HG03060 (cell line): ENCODE data around the gene CNGA2.

Experiments used
- ATAC-seq: cut with Tn5 transposase; IDR thresholded peaks from one replicate; pipeline ENCODE4 v1.9.1; 2021; ENCODE audit warnings: low read depth, moderate number of reproducible peaks; ENCODE audit not compliant: unreplicated experiment

The CNGA2 gene

DNA sequence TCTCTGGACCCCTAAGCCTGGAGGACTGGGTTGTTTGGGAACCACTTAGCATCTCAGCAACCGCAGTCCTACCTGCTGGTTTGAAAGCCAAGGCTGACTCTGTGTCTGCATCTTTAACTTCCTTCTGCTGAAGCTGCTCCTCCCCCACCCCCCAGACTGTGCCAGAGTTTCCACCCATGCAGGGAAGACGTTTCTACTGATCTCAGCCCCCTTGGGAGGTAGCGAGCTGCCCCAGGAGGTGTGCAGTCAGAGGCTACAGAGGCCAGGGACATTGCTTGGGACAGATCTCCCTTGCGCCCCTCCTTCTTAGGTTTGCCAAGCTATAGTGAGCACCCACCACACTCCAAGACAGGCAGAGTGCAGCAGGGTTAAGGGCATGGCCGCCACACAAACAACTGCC, 23.4 kb upstream of the CNGA2 start:
- ATAC-seq: no peak

DNA sequence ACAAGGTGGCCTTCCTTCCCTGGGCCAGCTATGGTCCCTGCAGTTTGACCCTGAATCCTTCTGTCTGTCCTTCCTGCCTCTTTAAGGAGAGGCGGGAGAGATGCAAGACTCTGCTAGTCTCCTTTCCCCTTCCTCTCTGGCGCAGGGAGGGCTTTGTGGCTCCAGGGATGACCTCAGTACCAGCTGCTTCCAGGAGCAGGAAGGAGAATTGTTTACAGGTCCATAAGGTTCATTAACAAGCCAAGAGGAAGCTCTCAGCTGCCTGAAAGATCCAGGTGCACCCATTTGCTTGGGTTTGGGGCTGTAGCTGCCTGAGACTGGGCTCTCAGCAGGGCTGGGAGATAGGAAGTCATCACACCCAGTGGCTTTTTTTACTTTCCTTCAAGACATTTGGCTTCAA, 22.8 kb upstream of the CNGA2 start:
- no peak for ATAC-seq

DNA sequence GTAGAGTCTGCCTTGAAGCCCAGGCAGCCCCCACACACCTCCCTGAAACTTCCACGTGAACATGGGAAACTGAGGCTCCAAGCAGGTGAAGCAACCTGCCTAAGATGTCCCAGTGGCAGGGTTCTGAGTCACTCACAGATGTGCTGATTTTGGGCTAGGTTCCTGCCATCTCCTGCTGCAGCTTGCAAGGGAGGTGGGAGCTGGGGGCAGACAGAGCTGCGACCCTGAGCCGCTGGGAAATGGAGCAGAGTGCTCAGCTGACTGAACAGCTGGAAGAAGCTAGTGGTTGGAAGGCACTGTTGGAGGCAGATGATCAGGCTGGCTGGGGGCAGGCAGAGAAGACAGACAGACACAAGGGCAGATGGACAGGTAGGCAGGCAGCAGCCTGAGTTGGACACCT, 22.3 kb upstream of the CNGA2 start:
- no peak for ATAC-seq

DNA sequence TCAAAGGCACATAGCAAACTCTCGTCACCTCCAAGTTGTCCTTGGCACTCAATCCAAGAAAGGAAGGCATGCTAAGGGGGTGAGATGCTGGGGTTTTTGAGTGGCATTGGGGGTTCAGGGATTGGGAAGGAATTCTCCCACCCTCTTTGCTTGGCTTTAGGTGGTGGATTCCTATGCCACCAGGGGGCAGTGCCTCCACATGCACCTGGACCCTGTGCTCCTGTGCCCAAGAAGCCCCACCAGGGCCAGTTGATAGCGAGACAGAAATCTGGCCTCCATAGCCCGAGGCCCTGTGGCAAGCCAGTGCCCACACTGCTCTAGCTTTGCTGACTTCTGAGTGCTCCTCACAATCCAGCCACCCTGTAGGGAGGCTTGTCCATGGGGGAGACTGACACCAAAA, 20.7 kb upstream of the CNGA2 start:
- no peak for ATAC-seq

DNA sequence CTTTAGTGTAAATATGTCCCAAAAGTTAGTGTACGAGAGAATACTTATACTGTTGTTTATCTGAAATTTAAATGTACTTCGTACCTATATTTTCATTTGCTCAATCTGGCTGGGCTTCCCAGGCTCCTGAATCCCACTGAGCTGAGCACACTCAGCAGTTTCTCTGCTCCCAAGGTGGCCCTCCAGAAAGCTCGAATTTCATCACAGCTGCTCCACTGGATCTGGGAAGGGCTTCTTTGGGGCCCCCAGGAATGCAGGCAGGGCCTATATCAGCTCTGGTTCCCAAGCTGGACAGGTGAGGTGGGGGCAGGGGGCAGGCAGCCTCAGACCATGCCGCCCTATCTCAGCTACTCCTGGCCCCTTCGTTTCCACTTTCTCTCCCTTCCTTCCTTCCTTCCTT, 20.2 kb upstream of the CNGA2 start:
- no peak for ATAC-seq

DNA sequence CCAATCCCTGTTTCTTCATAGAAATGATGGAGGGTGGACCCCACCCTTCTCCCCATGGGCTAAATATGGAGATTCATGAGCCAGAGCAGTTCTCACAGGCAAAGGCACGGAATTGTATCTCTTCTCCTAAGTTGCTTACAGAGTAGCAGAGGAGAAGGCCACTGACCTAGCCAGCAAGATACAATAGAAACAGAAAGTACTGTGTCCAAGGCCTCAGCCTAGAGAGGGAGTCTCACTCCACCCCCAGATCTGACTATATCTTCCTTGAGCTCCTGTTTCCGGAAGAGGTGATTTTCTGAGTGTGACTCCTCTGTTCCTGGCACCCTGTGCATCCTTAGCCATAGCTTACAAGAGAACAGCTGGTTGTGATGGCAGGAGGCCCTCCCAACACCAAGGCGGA, 18.8 kb upstream of the CNGA2 start, which contains the start of gene FATE1:
FATE1 (plus strand) TSS at position 284 of the 400 bp plus-strand sequence; CDS start at position 369, 85 bp downstream.
- ATAC-seq: no peak

DNA sequence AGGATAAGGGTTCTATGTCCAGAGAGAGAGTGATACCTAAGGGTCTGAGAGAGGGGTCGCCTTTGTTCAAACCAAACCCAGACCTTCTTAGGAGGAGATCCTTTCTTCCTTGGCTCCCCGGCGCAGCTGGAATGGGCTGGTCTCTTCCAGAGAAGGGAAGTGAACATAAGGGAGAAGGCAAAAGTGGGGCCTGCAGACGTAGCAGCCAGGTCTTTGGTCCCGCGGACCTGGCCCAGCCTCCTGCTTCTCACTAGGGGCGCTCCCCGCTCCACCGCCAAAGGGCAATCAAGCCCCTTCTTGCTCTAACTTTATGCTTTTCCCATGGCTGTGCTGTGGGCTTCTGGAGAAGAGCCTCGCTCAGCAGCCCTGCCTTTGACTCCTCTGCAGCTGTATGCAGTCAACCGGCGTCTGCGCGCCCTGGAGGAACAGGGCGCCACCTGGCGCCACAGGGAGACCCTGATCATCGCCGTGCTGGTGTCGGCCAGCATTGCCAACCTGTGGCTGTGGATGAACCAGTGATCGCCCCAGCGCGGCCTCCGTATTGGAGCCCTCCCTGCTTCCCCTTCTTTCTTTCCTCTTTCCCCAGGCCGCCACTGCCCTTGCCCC, 12.2 kb upstream of the CNGA2 start:
- ATAC-seq: no peak

DNA sequence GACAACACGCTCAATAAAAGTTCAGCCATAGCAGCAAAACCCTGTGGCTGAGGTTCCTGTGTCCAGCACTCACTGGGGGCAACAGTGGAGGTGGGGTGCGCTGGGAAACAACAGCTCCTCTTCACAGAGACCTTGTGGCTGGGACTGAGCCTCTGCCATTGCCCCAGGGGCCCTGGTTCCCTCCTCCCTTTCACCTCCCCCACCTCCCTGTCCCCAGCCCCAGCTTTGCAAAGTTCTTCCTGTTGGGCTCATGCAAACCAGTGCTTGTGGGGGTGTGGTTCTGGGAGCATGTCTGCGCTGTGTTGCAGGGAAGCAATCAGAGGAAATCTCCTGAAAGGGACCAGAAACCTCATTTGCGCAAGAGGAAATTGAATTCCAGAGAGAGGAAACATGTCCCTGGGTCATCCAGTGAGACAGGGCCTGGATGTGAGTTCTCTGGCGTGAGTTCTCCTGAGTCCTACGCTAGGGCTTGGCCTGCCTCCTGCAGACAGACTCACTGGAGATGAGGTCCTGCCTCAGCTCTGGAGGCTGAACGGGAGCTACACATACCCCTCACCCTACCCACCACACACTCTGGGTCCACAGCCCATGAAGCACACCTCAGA, 11.3 kb upstream of the CNGA2 start:
- no peak for ATAC-seq

DNA sequence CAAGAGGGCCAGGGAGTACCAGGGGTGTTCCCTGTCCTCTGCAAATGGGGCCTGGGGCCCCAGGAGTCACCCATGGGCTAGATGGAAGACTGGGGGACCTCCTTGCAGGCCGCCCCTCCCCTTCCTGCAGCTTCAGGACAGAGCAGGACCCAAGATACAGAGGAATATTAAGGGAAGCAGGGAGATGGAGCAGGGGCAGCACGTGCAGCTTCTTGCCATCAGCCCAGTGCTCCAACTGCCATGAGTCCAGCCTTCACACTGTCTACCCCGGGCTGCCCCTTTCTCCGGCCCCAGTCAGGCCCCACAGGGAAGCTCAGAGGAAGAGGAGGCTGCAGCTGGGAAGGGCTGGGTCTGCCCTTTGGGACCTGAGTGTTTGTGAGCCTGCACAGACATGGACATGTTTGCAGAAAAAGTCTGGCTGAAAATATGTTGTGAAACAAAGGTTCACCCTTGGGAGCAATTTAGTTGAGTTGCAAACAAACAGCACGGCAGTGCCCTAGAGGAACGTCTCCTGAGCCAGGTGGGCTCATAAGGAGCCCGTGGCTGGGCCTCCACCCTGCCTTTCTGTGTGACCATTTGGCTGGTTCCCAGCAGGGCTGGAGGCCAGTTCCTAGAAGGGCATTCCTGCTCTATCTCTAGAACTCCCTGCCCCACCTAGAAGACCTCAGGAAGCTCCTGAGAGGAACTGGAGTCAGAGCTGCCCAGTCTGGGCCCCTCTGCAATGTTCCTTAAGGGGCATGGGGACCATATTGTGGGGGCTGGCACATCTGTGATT, 9.8 kb upstream of the CNGA2 start:
- ATAC-seq: no peak

DNA sequence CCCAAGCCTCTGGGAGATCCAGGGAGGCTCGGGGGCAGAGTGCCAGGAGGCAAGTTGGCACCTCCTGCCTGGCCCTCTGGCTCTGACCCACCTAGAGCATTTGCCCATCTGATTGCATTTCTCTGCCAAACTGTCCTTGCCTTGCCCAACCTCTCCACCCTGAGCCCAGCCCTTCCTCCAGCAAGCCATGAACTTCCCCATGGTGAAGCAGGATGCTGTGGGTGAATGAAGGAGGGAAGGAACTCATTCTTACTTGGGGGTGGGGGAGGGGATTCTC, 9.3 kb upstream of the CNGA2 start:
- no peak for ATAC-seq

DNA sequence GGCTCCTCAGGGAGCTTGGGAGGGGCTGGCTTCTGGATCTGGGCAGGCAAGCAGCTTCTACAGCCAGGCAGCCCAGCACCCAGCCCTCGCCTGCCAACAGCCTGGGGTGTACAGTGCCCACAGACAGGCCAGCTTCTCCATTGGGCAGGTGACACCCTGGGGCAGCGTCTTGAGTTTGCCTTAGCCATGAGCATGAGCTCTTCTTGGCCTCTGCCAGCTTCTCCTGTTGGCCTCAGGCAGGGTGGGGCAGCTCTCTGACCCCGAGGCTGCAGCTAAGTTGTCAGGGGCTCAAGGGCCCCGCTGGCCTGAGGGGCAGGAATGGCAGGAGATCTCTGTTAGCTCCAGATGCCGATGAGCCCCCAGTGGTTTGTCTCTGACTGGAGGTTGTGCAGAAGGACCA, 7.8 kb upstream of the CNGA2 start:
- no peak for ATAC-seq

DNA sequence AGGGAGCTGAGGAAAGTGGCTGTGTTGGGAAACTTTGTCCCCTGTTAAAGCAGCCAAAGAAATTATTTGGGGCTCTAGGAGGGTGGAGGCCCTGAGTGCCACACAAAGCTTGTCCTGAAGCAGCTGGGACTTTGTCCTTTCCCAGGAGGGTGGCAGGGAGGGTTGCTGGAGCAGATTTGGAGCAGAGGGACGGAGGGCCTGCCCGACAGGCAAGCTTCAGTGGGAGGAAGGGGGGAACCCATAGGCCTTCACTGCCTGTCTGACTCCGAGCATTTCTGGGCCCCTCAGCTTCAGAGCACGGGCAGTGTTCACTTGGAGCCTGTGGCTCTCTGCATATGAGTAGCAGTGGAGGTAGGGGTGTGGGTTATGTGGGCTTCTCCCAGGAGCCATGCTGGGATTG, 7.2 kb upstream of the CNGA2 start:
- ATAC-seq: no peak

DNA sequence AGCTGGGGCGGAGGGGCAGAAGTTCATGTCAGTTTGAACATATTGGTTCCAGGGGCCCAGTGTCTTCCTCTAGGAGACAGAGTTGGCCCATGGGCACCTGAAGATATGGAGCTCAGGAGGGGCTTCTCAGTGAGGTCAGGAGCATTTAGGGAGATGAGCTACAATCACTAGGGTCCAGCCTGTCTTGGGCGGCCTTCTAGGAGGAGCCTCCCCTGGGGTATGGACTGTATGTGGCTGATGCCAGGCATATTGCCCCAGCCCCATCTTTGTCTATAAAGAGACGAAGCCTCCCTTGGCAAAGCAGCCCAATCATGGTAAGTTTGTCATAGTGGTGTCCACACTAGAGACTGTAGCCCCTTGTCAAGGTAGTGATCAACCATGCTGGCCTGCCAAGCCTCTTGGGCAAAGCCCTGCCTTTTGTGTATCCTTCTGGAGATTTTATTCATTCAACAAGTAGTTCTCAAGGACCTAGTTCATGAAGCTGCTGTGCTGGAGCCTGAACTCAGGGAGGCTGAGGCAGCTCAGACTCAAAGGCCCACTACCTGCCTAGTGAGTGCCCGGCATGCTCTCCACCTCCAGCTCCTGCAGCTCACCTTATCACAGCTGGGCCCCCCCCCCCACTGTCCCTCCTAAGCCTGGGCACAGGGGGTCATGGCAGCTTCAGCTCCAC, 5.4 kb upstream of the CNGA2 start:
- no peak for ATAC-seq

DNA sequence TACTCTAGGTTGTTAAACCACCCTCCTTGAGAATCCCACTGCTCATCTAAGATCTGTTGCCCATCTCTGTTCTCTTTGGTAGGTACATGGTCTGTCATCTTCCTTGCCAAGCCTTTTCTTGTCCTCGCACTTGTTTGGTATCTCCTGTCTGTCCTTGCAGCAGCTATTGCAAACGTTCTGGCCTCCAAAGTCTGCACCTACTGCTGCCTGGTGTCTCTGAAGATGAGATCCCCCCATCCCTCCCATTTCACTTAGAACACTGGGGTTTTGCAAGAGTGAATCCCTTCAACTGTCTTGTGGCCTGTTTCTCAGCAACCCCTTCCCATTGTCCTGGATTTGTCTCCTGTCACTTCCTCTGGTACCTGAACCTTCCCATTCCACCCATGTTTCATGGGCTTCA, 673 bp downstream of the CNGA2 start:
- no peak for ATAC-seq

DNA sequence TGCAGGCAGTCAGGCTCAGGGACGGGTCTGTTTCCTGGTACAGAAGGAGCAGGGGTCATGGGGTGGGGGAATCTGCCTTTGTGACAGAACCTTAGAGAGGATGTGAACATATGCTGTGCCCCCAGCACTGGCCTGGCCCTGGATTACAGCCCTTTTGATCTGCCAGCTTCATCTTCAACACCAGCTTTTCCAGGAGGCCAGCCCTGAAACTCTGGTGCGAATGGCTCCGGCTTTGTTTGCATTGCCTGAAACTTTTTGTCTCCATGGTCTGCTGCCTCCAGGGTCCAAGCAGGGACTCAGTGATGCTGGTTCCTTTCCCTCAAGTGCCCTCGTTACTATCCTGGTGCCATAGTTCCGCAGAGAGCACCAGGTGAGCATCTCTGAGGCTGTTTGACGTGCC, 2.1 kb downstream of the CNGA2 start:
- no peak for ATAC-seq

DNA sequence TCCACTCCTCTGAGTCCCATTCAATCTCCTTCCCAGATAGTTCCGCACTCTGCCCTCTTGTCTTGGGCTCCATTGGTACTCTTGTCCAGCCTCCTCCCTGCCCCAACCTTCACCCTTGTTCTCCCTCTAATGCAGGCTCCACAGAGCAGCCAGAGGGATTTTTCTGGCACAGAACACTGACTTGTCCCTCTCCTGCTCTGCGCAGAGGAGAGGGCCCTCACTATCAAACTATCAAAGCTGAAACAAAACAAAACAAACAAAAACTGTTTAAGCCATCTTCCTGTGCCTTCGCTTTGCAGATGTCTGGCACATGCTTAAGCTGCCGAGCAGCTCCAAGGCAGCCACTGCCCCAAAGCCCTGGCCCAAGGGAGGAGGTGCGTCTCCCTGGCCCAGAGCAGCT, 2.9 kb downstream of the CNGA2 start:
- no peak for ATAC-seq

DNA sequence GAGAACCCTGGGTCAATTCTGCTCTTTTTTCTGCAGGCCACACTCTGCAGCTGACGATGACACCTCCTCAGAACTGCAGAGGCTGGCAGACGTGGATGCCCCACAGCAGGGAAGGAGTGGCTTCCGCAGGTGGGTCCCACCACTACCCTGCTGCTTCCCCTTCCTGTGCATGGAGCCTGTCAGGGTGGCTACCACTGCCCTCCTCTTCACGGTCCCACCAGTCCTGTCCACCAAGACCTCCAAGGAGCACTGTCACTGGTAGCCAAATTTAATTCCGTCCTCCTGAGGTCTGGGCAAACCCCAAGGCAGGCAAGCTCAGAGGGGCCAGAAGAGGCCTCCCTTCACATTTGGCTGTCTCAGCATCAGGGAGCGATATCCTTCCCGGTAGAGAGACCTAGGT, 4.2 kb downstream of the CNGA2 start:
- ATAC-seq: no peak

DNA sequence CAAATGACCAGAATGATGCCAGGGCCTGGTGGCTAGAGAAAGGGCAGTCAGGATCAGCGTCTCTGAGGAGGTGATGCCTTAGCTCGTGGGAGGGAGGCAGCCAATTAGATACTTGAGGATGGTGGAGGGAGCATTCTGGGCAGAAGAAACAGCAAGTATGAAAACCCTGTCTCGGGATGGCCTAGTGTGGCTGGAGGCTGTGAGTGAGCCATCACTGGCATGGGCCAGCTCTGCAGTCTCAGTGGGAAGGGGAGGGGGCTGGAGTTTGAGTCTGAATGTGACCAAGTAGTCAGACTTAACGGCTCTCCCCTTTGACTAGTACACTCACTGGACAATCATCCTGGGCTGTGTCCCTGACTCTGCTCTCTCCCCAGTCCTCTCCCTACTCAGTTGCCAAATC, 7.1 kb downstream of the CNGA2 start:
- ATAC-seq: no peak

DNA sequence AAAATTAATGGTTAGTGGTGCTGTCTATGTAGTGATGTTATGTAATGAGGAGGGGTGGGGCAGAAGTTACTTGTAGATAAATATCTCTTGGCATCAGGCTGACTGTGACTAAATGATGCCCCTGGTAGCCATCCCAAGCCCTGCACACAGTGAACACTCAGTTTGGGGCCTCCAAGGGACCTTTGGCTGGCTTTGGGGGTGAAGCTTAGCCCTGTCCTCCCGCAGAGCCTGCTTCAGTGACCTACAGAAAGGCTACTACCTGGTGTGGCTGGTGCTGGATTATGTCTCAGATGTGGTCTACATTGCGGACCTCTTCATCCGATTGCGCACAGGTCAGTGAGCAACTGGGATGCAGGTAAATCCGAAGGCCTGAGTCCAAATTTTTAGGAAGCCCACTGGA, 7.8 kb downstream of the CNGA2 start:
- ATAC-seq: no peak

DNA sequence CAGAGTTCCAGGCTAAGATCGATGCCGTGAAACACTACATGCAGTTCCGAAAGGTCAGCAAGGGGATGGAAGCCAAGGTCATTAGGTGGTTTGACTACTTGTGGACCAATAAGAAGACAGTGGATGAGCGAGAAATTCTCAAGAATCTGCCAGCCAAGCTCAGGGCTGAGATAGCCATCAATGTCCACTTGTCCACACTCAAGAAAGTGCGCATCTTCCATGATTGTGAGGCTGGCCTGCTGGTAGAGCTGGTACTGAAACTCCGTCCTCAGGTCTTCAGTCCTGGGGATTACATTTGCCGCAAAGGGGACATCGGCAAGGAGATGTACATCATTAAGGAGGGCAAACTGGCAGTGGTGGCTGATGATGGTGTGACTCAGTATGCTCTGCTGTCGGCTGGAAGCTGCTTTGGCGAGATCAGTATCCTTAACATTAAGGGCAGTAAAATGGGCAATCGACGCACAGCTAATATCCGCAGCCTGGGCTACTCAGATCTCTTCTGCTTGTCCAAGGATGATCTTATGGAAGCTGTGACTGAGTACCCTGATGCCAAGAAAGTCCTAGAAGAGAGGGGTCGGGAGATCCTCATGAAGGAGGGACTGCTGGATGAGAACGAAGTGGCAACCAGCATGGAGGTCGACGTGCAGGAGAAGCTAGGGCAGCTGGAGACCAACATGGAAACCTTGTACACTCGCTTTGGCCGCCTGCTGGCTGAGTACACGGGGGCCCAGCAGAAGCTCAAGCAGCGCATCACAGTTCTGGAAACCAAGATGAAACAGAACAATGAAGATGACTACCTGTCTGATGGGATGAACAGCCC, 9.3 kb downstream of the CNGA2 start:
- ATAC-seq: no peak

DNA sequence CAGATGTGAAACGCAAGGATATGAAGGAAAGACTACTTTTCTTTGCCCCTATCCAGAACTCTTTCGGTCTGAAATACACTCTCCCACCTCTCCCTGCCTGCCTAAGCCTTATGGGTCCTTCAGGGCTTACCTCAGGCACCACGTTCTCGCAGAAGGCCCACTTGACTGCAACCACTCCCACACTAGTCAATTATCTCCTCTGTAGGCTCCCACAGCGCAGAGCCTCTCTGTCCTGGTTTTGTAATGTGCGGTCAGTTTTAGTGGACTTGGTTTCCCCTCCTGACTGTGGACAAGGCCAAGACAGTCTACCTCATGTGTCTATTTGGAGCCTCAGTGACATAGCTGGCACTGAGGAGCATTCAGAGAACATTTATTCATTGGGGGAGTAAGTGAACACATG, 11.1 kb downstream of the CNGA2 start:
- ATAC-seq: no peak
